HG03097 (cell line): ENCODE results near the gene HNRNPL.
"Not testable (repeated sequence)": the region's sequence is repeated elsewhere in the genome, so short reads cannot be mapped to it uniquely, and the experiment has no call there.

Experiments used
- ATAC-seq: cut with Tn5 transposase; IDR thresholded peaks from one replicate; pipeline ENCODE4 v1.9.1; 2021; ENCODE audit not compliant: unreplicated experiment, low FRiP score

HNRNPL gene

DNA sequence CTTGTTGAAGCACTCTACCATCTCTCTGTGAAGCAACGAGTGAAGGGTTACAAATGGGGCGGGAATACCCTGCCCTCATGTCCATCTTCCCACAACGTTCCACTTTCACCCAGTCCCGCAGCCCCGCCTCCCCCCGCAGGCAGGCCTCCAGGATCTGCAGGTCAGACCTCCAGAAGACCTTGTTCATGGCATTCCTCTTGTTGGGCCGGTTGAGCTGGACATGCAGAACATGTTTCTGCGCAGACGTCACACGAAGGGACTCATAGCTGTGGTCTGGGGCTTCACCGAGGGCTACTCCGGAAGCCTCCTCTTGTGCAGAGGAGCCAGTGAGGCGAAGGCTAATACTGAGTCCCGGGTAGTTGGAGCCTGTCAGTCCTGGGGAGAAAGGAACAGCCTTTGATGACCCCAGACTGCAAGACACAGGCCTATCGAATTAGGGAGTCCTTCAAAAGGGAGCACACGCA, 18.6 kb downstream of the HNRNPL start:
- ATAC-seq: peak; percentile 38

- ATAC-seq: no peak
Measured at GRCh38 chr19:38830039-38830733, 19.6 kb downstream of the HNRNPL start.

- not testable (repeated sequence) for ATAC-seq
Measured at GRCh38 chr19:38829203-38829602, 20.6 kb downstream of the HNRNPL start.

DNA sequence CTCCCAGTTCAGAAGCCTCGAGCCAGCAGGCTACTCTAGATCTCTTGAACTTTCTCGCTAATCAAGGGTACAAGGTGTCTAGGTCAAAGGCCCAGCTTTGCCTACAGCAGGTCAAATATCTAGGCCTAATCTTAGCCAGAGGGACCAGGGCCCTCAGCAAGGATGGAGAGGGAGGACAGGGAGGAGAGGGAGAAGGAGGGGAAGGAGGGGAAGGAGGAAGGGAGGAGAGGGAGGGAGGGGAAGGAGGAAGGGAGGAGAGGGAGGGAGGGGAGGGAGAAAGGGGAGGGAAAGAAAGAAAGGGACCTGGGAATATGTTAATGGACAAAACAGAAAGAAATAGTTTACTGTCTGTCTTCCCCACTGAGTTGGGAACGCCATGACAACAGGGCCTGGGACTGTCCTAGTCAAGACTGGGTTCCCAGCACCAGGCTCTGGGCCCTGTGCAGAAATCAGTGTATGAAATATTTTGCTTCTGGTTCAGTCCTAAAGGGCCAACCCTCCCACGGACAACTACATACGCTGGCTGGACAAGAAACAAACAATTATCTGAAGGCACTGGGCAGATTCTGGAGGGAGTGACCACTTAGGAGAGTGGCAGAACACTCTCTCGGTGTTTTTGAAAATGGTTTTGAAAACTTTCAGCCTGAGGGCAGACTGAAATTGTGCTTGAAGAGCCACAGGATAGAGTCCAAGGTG, 22.8 kb downstream of the HNRNPL start:
- ATAC-seq: no peak

GRCh38 chr19:38825936-38826335, 23.9 kb downstream of the HNRNPL start:
- ATAC-seq: not testable (repeated sequence)

DNA sequence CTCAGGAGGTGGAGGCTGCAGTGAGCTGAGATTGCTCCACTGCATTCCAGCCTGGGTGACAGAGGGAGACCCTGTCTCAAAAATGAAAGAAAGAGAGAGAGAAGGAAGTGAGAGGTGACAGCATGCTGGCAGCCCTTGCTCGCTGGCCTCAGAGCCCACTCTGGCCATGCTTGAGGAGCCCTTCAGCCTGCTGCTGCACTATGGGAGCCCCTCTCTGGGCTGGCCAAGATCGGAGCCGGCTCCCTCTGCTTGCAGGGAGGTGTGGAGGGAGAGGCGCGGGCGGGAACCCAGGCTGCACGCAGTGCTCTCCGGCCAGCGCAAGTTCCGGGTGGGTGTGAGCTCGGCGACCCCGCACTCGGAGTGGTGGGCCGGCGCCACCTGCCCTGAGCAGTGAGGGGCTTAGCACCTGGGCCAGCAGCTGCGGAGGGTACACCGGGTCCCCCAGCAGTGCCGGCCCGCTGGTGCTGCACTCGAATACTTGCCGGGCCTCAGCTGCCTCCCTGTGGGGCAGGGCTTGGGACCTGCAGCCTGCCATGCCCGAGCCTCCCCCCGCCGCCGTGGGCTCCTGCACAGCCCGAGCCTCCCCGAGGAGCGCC, 28.5 kb downstream of the HNRNPL start:
- not testable (repeated sequence) for ATAC-seq

DNA sequence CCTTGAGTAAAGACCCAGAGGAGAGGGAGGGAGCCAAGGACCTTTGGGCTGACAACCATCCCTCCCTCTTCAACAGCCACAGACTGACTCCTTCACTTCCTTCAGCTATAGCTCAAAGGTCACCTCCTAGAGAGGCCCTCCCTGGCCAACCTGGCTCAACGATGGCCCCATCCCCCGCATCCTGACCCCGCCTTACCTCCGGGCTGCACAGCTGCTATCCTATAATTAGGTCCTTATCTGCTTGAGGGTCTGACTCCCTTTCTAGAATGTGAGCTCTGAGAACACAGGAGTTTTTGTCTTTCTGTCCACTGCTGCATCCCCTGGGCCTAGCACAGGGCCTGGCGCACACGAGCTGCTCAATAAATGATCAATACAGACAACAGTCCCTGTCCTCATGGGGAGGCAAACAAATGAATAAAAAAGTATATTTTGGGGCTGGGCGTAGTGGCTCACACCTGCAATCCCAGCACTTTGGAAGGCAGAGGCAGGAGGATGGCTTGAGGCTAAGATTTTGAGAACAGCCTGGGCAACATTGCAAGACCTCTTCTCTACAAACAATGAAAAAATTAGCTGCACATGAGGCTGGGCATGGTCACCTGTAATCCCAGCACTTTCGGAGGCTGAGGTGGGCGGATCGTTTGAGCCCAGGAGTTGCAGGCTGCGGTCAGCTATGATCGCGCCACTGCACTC, 30.4 kb downstream of the HNRNPL start:
- ATAC-seq: no peak

GRCh38 chr19:38817081-38817480, 32.7 kb downstream of the HNRNPL start:
- no peak for ATAC-seq

DNA sequence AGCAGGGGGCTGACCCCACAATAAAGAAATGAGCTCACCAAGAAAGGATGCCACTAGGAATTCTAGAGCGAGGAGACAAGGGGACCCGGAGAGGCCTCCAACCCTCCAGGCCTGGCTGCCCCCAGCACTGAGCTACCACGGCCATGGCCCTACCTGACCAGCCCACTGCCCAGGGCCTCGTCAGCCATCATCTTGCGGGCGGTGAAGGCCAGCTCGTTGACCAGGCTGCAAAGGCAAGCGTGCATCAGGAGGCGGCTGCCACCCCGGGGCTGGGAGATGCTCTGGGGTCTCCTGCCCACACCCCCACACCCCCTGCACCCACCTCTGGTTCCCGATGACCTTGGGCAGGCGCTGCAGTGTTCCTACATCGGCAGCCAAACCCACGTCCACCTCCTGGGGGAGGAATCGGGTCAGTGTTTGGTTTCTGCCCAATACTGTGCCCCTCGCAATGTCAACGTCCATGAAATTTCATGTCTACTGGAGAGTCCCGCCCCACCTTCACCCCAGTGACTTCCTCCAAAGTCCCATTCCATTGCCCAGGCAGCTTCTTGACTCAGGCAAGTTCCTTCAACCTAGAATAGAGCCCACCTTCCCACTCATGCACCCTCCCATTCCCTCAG, 33.5 kb downstream of the HNRNPL start:
- ATAC-seq: no peak

- ATAC-seq: no peak
Measured at GRCh38 chr19:38815059-38816001, 34.5 kb downstream of the HNRNPL start.

GRCh38 chr19:38813932-38814331, 35.9 kb downstream of the HNRNPL start:
- not testable (repeated sequence) for ATAC-seq

DNA sequence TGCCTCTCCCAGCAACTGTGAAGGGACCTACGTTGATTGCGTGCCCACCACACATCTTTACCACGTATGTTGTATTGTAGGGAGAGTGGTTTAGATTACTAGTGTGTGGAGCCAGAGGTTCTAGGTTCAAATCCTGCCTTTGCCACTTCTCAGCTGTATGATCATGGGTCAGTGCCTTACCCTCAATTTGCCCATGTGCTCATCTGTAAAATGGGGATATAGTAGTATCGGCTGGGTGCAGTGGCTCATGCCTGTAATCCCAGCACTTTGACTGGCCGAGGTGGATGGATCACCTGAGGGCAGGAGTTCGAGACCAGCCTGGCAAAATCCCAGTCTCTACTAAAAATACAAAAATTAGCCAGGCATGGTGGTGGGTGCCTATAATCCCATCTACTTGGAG, 36.5 kb downstream of the HNRNPL start:
- no peak for ATAC-seq

GRCh38 chr19:38812841-38813320, 36.9 kb downstream of the HNRNPL start, which contains the start of gene LGALS4:
TSS of gene LGALS4 (minus strand) at chr19:38812945. CDS start at chr19:38812886, 59 bp downstream.
- no peak for ATAC-seq

DNA sequence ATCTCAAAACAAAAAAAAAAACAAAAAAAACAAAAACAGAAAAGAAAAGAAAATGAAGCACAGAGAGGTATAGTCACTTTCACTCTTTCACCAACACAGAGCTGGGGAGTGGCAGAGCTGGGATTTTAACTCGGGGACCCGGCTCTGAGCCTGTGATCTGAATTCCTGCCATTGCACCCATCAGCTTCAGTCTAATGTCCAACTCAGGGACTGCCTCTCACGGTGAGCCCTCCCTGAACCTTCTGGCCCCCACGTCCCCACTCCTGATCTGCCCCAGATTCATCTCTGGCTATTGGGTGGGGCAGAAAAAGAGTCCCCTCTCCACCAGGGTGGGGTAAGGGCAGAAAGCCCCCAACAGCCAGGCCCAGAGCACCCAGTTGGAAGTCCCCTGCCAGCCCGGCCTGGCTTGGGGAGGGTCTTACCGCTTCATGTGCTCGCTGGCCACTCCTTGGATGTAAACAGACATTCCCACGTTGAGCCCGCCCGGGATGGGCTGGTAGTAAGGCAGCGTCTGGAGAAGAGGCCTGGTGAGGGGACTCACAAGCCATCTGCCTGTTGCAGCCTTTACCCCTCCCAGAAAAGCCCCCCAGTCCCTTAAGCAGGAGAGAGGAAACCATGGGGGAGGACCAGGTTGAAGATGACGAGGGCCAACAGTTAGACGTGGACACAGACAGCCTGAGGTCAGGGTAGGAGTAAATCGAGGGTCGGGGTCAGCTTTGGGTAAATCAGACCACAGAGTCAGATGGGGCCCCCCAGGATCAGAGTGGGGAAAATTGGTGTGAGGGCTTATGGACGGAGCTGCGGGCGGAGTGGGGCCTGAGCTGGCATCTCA, 37.6 kb downstream of the HNRNPL start:
- no peak for ATAC-seq

GRCh38 chr19:38809592-38810252, 40.1 kb downstream of the HNRNPL start:
- no peak for ATAC-seq

DNA sequence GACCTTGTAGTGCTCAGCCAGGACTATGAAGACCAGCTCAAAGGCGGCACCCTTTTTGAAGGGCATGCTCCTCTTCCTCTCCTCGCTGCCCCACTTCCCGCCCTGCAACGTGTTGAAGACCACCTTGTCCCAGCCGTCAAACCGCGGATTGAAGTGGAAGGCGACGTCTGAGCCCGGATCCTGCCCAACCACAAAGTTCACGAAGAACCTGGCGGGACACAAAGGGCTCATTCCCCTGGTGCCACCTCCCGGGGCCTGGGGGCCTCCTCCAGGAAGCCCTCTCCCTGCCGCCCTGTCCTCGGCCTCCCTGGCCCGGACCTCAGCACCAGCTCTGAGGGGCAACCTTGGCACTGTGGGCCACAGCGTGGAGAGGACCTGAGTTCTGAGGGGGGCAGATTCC, 41.0 kb downstream of the HNRNPL start:
- ATAC-seq: no peak

DNA sequence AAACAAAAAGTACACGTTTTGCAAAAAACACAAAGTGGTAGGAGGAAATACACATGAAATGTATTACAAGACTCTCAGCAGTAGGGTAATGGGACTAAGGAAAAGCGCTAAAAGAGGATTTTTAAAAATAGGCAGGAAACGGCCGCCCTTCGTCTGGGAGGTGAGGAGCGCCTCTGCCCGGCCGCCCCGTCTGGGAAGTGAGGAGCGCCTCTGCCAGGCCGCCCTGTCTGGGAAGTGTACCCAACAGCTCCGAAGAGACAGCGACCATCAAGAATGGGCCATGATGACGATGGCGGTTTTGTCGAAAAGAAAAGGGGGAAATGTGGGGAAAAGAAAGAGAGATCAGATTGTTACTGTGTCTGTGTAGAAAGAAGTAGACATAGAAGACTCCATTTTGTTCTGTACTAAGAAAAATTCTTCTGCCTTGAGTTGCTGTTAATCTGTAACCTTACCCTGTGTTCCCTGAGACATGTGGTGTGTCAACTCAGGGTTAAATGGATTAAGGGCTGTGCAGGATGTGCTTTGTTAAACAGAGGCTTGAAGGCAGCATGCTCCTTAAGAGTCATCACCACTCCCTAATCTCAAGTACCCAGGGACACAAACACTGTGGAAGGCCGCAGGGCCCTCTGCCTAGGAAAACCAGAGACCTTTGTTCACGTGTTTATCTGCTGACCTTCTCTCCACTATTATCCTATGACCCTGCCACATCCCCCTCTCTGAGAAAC, 42.2 kb downstream of the HNRNPL start:
- not testable (repeated sequence) for ATAC-seq
